T-cell (primary cell): ENCODE measurements around the gene CC2D2A. TPM values are rescaled to one million over a fixed set of nuclear protein-coding genes. Genes with fewer than 3 reads are reported as not detected.

Experiments used
- ATAC-seq, 4 experiments: fragments of 200-7000 bp in 3 of 4; fragments of 150-1000 bp in 1 of 4; cut with Tn5 transposase; replicated peaks in 1 of 4; 1 replicate in 3 of 4; 2 replicates in 1 of 4; pipeline ENCODE4 v1.10.0; 2021; ENCODE audit warnings: moderate library complexity in 3 of 4, mild to moderate bottlenecking in 2 of 4, moderate number of reproducible peaks in 1 of 4
- CTCF ChIA-PET, 2 donors: fragments of 300-600 bp; sonication (Branson Sonifier 250); formaldehyde crosslinking; loops; one replicate each; lab custom pipeline; 2022; ENCODE audit warnings: antibody characterized with exemption in 2 of 2; lab: Charles Lee
- POLR2A ChIA-PET, 2 donors: fragments of 300-600 bp; sonication (Branson Sonifier 250); formaldehyde crosslinking; loops; one replicate each; lab custom pipeline; 2022; ENCODE audit warnings: antibody characterized with exemption in 2 of 2; lab: Charles Lee
- DNase-seq, 35 experiments: peaks; one replicate each; pipeline versions ENCODE4 v3.0.0 to v3.0.0-alpha.2; 2013 to 2023
- H3K27ac ChIP-seq: one replicate; pipeline ENCODE4 v1.5.1; 2013; ENCODE audit warnings: low read length
- H3K27me3 ChIP-seq, 2 experiments: replicated peaks in 1 of 2; 1 replicate in 1 of 2; 2 replicates in 1 of 2; pipeline versions ENCODE4 v1.6.1 to v1.7.0; 2013; ENCODE audit warnings: low read length in 1 of 2, mixed read lengths in 1 of 2; ENCODE audit not compliant: control insufficient read depth in 2 of 2, insufficient read depth in 2 of 2; ENCODE audit errors: extremely low read depth in 1 of 2
- H3K36me3 ChIP-seq, 2 donors: 1 replicate in 1 of 2; 2 replicates in 1 of 2; pipeline versions ENCODE4 v1.6.1 to v1.7.0; 2013; ENCODE audit warnings: low read length in 1 of 2; ENCODE audit not compliant: control insufficient read depth in 2 of 2, insufficient read depth in 1 of 2; ENCODE audit errors: extremely low read depth in 1 of 2
- H3K4me1 ChIP-seq, 2 experiments: 1 replicate in 1 of 2; 2 replicates in 1 of 2; pipeline versions ENCODE4 v1.6.1 to v1.7.0; 2013; ENCODE audit warnings: low read length in 2 of 2, mixed read lengths in 1 of 2; ENCODE audit not compliant: insufficient read depth in 2 of 2, control insufficient read depth in 1 of 2; ENCODE audit errors: extremely low read depth in 1 of 2
- H3K4me3 ChIP-seq, 2 donors: 1 replicate in 1 of 2; 2 replicates in 1 of 2; pipeline versions ENCODE4 v1.5.1 to v1.7.0; 2013; ENCODE audit warnings: mild to moderate bottlenecking in 2 of 2, low read length in 1 of 2, moderate library complexity in 1 of 2; ENCODE audit not compliant: control insufficient read depth in 1 of 2; ENCODE audit errors: extremely low read depth in 1 of 2
- H3K9me3 ChIP-seq: 2 replicates; pipeline ENCODE4 v1.7.0; 2013
- H3K27ac Mint-ChIP-seq, 2 donors: one replicate each; pipeline ENCODE4 v1.8.0; 2020 to 2021; ENCODE audit warnings: mild to moderate bottlenecking in 2 of 2, mixed read lengths in 2 of 2
- H3K27me3 Mint-ChIP-seq, 2 donors: one replicate each; pipeline ENCODE4 v1.8.0; 2021 to 2022; ENCODE audit warnings: mixed read lengths in 2 of 2
- H3K36me3 Mint-ChIP-seq: one replicate; pipeline ENCODE4 v1.8.0; 2021; ENCODE audit warnings: mixed read lengths
- H3K4me1 Mint-ChIP-seq, 3 donors: one replicate each; pipeline ENCODE4 v1.8.0; 2020 to 2022; ENCODE audit warnings: mixed read lengths in 3 of 3, mild to moderate bottlenecking in 1 of 3
- H3K4me3 Mint-ChIP-seq, 3 donors: one replicate each; pipeline ENCODE4 v1.8.0; 2020 to 2022; ENCODE audit warnings: mild to moderate bottlenecking in 3 of 3, mixed read lengths in 3 of 3, moderate library complexity in 3 of 3
- H3K9me3 Mint-ChIP-seq, 3 donors: one replicate each; pipeline ENCODE4 v1.8.0; 2020 to 2022; ENCODE audit warnings: mixed read lengths in 3 of 3
- WGBS: methylation state at CpG from one replicate; pipeline ENCODE4 v1.1.5; 2013; ENCODE audit warnings: missing lambda C conversion rate; ENCODE audit not compliant: insufficient coverage; 5-methylcytosine and 5-hydroxymethylcytosine counted together
- total RNA-seq, 35 experiments: library from RNA in 6 of 35; stranded (reverse) in 6 of 35; fragments of 120-200 nt in 1 of 35; gene quantifications; one replicate each; pipeline versions ENCODE4 v1.2.1 to v1.2.4 and lab custom pipeline; 2013 to 2026

The CC2D2A gene
- total RNA-seq, 5 donors from 2014 or later (not counting 1 experiment from before 2014, with no cell fraction given) = 0.16 to 1.1 (median 0.40) TPM

- Histone ChIP-seq H3K4me1 (no peaks in the 10 kb centered on the region), H3K9me3 (no peaks in the 10 kb centered on the region), H3K27me3 (no peaks in the 10 kb centered on the region), H3K36me3 (no peaks in the 10 kb centered on the region), H3K27ac (no peak overlapping the region), H3K4me3 (no peak overlapping the region)
- ChIA-PET CTCF (no interaction called here), POLR2A (no interaction called here)
- Mint-ChIP-seq H3K27me3 (peaks cover 0 to 1% of the 10 kb centered on the region in 2 donors), H3K4me3 (no peak overlapping the region), H3K9me3 (no peaks in the 10 kb centered on the region), H3K27ac (no peak overlapping the region), H3K36me3 (no peaks in the 10 kb centered on the region), H3K4me1 (peaks cover 4 to 15% (median 6%) of the 10 kb centered on the region in 3 donors)
- no peak for DNase-seq
- WGBS = no CpG with 5 or more reads among the region's 1 CpG
- ATAC-seq = no peak
These were observed 41.1 kb upstream of the CC2D2A start for GRCh38 chr4:15428611-15429010.

- Mint-ChIP-seq H3K9me3 (no peaks in the 10 kb centered on the region), H3K36me3 (no peaks in the 10 kb centered on the region), H3K27me3 (no peaks in the 10 kb centered on the region), H3K4me1 (no peaks in the 10 kb centered on the region), H3K4me3 (no peak overlapping the region), H3K27ac (no peak overlapping the region)
- CTCF ChIA-PET = no interaction called here
- no peak overlapping the region for H3K4me3 ChIP-seq
- POLR2A ChIA-PET = interaction anchor here in 1 of 2 donors (0.7 kb wide), 1 partner anchor 210 kb away, joined by 3 read pairs; no protein-coding TSS in a partner anchor
- no peaks in the 10 kb centered on the region for H3K4me1 ChIP-seq
- no peak for DNase-seq
- H3K36me3 ChIP-seq = no peaks in the 10 kb centered on the region
- WGBS = no CpG with 5 or more reads among the region's 2 CpGs
- H3K9me3 ChIP-seq = no peaks in the 10 kb centered on the region
- ATAC-seq = no peak
- no peaks in the 10 kb centered on the region for H3K27me3 ChIP-seq
- H3K27ac ChIP-seq = no peak overlapping the region
These were observed 35.6 kb upstream of the CC2D2A start for GRCh38 chr4:15434091-15434490.

- POLR2A ChIA-PET = no interaction called here
- no peaks in the 10 kb centered on the region for H3K4me1 Mint-ChIP-seq
- CTCF ChIA-PET = no interaction called here
- no peaks in the 10 kb centered on the region for H3K27me3 ChIP-seq
- H3K36me3 Mint-ChIP-seq = no peaks in the 10 kb centered on the region
- H3K27me3 Mint-ChIP-seq = no peaks in the 10 kb centered on the region
- H3K4me3 Mint-ChIP-seq = no peak overlapping the region
- no peak overlapping the region for H3K4me3 ChIP-seq
- no peak for ATAC-seq
- DNase-seq = no peak
- H3K27ac Mint-ChIP-seq = no peak overlapping the region
- H3K9me3 ChIP-seq = no peaks in the 10 kb centered on the region
- H3K36me3 ChIP-seq = no peaks in the 10 kb centered on the region
- no peak overlapping the region for H3K27ac ChIP-seq
- WGBS = 78% methylated on average over 2 of the region's 2 CpGs
- H3K4me1 ChIP-seq = no peaks in the 10 kb centered on the region
- H3K9me3 Mint-ChIP-seq = no peaks in the 10 kb centered on the region
These were observed 35.0 kb upstream of the CC2D2A start for GRCh38 chr4:15434676-15435075.

- H3K27me3 Mint-ChIP-seq = no peaks in the 10 kb centered on the region
- no peak overlapping the region for H3K27ac Mint-ChIP-seq
- Histone ChIP-seq H3K36me3 (no peaks in the 10 kb centered on the region), H3K27me3 (no peaks in the 10 kb centered on the region), H3K4me3 (no peak overlapping the region), H3K4me1 (no peaks in the 10 kb centered on the region), H3K27ac (no peak overlapping the region), H3K9me3 (no peaks in the 10 kb centered on the region)
- WGBS = 80% methylated on average over 1 of the region's 2 CpGs
- DNase-seq (no peak), ATAC-seq (no peak)
- no peaks in the 10 kb centered on the region for H3K4me1 Mint-ChIP-seq
- ChIA-PET POLR2A (no interaction called here), CTCF (interaction anchor here in 1 of 2 donors (1.1 kb wide), 1 partner anchor 42 kb away, joined by 3 read pairs; no protein-coding TSS in a partner anchor)
- no peak overlapping the region for H3K4me3 Mint-ChIP-seq
- H3K9me3 Mint-ChIP-seq = no peaks in the 10 kb centered on the region
- H3K36me3 Mint-ChIP-seq = no peaks in the 10 kb centered on the region
These were observed 33.2 kb upstream of the CC2D2A start for GRCh38 chr4:15436513-15436912.

- Histone ChIP-seq H3K36me3 (no peaks in the 10 kb centered on the region), H3K4me3 (no peak overlapping the region), H3K9me3 (no peaks in the 10 kb centered on the region), H3K4me1 (no peaks in the 10 kb centered on the region), H3K27me3 (no peaks in the 10 kb centered on the region), H3K27ac (no peak overlapping the region)
- POLR2A ChIA-PET = no interaction called here
- Mint-ChIP-seq H3K4me3 (no peak overlapping the region), H3K27ac (no peak overlapping the region), H3K9me3 (no peaks in the 10 kb centered on the region), H3K27me3 (no peaks in the 10 kb centered on the region), H3K4me1 (no peaks in the 10 kb centered on the region), H3K36me3 (peaks cover 7% of the 10 kb centered on the region)
- CTCF ChIA-PET = no interaction called here
- no CpG with 5 or more reads among the region's 2 CpGs for WGBS
- ATAC-seq (no peak), DNase-seq (no peak)
These were observed 30.6 kb upstream of the CC2D2A start for GRCh38 chr4:15438939-15439524.

- Mint-ChIP-seq H3K4me1 (peaks cover 8 to 11% (median 11%) of the 10 kb centered on the region in 3 donors), H3K27ac (no peak overlapping the region), H3K9me3 (no peaks in the 10 kb centered on the region), H3K36me3 (peaks cover 13% of the 10 kb centered on the region), H3K4me3 (no peak overlapping the region), H3K27me3 (peaks cover 0 to 1% of the 10 kb centered on the region in 2 donors)
- no CpG with 5 or more reads among the region's 2 CpGs for WGBS
- H3K27me3 ChIP-seq = no peaks in the 10 kb centered on the region
- H3K4me1 ChIP-seq = peaks cover 0 to 2% of the 10 kb centered on the region in 2 experiments
- H3K9me3 ChIP-seq = no peaks in the 10 kb centered on the region
- DNase-seq (no peak), ATAC-seq (no peak)
- no peaks in the 10 kb centered on the region for H3K36me3 ChIP-seq
- POLR2A ChIA-PET = interaction anchor here in 1 of 2 donors (0.6 kb wide), 1 partner anchor 1655 kb away, joined by 4 read pairs; no protein-coding TSS in a partner anchor
- CTCF ChIA-PET = interaction anchor here in 1 of 2 donors (0.5 kb wide), 1 partner anchor 9 kb away, joined by 3 read pairs; no protein-coding TSS in a partner anchor
- no peak overlapping the region for H3K4me3 ChIP-seq
- H3K27ac ChIP-seq = no peak overlapping the region
These were observed 26.1 kb upstream of the CC2D2A start for GRCh38 chr4:15443371-15444160.
